Body of pancreas (tissue), 4 donors: Measurements from ENCODE around the gene HSD17B3.

Source experiments
- CTCF ChIP-seq, 7 experiments: fragments of 450-650 bp in 4 of 7; fragments of 200-600 bp in 3 of 7; sonication (generic) in 3 of 7; IDR thresholded peaks; one replicate each; pipeline ENCODE4 v1.5.1; 2016 to 2019; ENCODE audit warnings: antibody characterized with exemption in 7 of 7
- POLR2A ChIP-seq, 3 donors: fragments of 450-650 bp; IDR thresholded peaks; one replicate each; pipeline ENCODE4 v1.6.1; 2016; ENCODE audit warnings: antibody characterized with exemption in 3 of 3, mild to moderate bottlenecking in 2 of 3

DNA sequence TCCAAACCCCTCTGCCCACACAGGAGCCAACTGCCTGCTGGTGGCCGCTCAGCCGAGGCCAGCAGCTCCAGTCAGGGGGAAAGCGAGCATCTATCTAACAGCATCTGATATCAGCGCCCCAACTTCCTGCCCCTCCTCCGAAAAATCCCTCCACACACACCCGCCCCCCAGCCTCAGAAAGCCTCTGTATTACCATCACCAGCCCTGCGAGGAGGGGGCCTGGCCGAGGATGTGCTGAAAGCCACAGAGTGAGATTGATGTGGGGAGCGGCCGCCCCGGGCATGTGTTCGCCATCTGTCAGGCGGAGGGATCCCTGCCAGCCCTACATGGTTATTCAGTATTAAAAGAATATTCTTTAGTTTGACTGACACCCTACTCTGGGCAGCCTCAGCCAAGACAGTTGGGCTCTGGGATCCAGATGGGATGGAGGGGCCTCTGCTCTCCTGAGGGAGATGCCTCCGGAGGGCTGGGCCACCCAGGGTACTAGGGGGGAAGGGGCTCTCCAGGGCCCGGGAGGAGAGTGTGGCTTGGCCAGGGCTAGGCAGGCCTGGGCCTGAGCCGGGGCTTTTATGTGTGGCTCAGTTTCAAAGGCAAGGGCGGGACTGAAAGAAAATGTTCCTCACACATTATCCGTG lies 98.0 kb downstream of the HSD17B3 start:
- TF ChIP-seq CTCF (IDR thresholded peaks at IDR 0.05) (no peak), POLR2A (IDR thresholded peaks at IDR 0.05) (no peak)
